Left ventricle myocardium inferior (tissue), 1 donor: Measurements from ENCODE around the gene DBP. TPM values are rescaled to one million over a fixed set of nuclear protein-coding genes. Genes with fewer than 3 reads are reported as not detected.
"Not testable (repeated sequence)": the region's sequence is repeated elsewhere in the genome, so short reads cannot be mapped to it uniquely, and the experiment has no call there.

Experiments
- DNase-seq: peaks from one replicate; pipeline ENCODE4 v3.0.0-alpha.2; 2020
- H3K27ac ChIP-seq: fragments of 200-600 bp; replicated peaks from 2 replicates; pipeline ENCODE4 v1.8.0; 2021
- H3K27me3 ChIP-seq: fragments of 200-600 bp; 2 replicates; pipeline ENCODE4 v1.8.0; 2021; ENCODE audit warnings: low read depth
- H3K36me3 ChIP-seq: fragments of 200-600 bp; 2 replicates; pipeline ENCODE4 v1.8.0; 2021
- H3K4me1 ChIP-seq: fragments of 200-600 bp; 2 replicates; pipeline ENCODE4 v1.8.0; 2021
- H3K4me3 ChIP-seq: fragments of 200-600 bp; 2 replicates; pipeline ENCODE4 v1.8.0; 2021; ENCODE audit warnings: mild to moderate bottlenecking, moderate library complexity
- H3K9me3 ChIP-seq: fragments of 200-600 bp; replicated peaks from 2 replicates; pipeline ENCODE4 v1.8.0; 2021
- CTCF ChIP-seq: fragments of 200-600 bp; IDR thresholded peaks from 2 replicates; pipeline ENCODE4 v1.8.0; 2021; ENCODE audit warnings: antibody characterized with exemption, mild to moderate bottlenecking, borderline replicate concordance
- intact Hi-C: fragments of 100-400 bp; cut with micrococcal nuclease; formaldehyde crosslinking; loops from one replicate; pipeline ENCODE4 v1.11.0; 2022
- total RNA-seq: library from RNA; stranded (reverse); fragmentation: NEBNext Ultra II Directional; extraction: Animal tissue kit (Norgen Biotek cat#: 25700); gene quantifications from one replicate; pipeline ENCODE4 v1.2.1, GENCODE V29; 2021
- donor health status: DM: no; HTN: yes; CAD: no; lungs with severe emphysema.

DBP gene
- total RNA-seq, 1 donor from 2014 or later: 7.9 TPM

- H3K36me3 ChIP-seq: peaks cover 12% of the 10 kb centered on the region
- peak; percentile 77 for DNase-seq
- TF ChIP-seq CTCF: no peak
- H3K27me3 ChIP-seq: no peaks in the 10 kb centered on the region
- peak overlapping the region; percentile 81 for H3K4me3 ChIP-seq
- H3K27ac ChIP-seq: peak overlapping the region; percentile 98
- intact Hi-C loops: no loop called here
- H3K4me1 ChIP-seq: peaks cover 75% of the 10 kb centered on the region
- H3K9me3 ChIP-seq: no peaks in the 10 kb centered on the region
Measured at GRCh38 chr19:48635263-48635965, 1.8 kb downstream of the DBP start.

GRCh38 chr19:48634424-48635262 lies 2.5 kb downstream of the DBP start:
- no peaks in the 10 kb centered on the region for H3K9me3 ChIP-seq
- peak overlapping the region; percentile 98 for H3K27ac ChIP-seq
- no peak for TF ChIP-seq CTCF
- intact Hi-C loops: no loop called here
- DNase-seq: peak; percentile 98
- peaks cover 83% of the 10 kb centered on the region for H3K4me1 ChIP-seq
- peaks cover 12% of the 10 kb centered on the region for H3K36me3 ChIP-seq
- H3K4me3 ChIP-seq: peak overlapping the region; percentile 81
- no peaks in the 10 kb centered on the region for H3K27me3 ChIP-seq

- Histone ChIP-seq H3K27ac (peak overlapping the region; percentile 98), H3K4me3 (peak overlapping the region; percentile 81), H3K9me3 (no peaks in the 10 kb centered on the region), H3K27me3 (no peaks in the 10 kb centered on the region), H3K36me3 (peaks cover 12% of the 10 kb centered on the region), H3K4me1 (peaks cover 85% of the 10 kb centered on the region)
- intact Hi-C loops: no loop called here
- DNase-seq: no peak
- no peak for TF ChIP-seq CTCF
Measured at GRCh38 chr19:48634036-48634342, 3.2 kb downstream of the DBP start.

GRCh38 chr19:48633148-48634035 lies 3.8 kb downstream of the DBP start:
- no peak for DNase-seq
- peak overlapping the region; percentile 98 for H3K27ac ChIP-seq
- TF ChIP-seq CTCF: no peak
- intact Hi-C loops: no loop called here
- H3K36me3 ChIP-seq: peaks cover 12% of the 10 kb centered on the region
- H3K4me3 ChIP-seq: peak overlapping the region; percentile 81
- no peaks in the 10 kb centered on the region for H3K9me3 ChIP-seq
- H3K4me1 ChIP-seq: peaks cover 79% of the 10 kb centered on the region
- no peaks in the 10 kb centered on the region for H3K27me3 ChIP-seq

- Histone ChIP-seq H3K4me3 (peak overlapping the region; percentile 81), H3K27me3 (no peaks in the 10 kb centered on the region), H3K36me3 (peaks cover 12% of the 10 kb centered on the region), H3K27ac (peak overlapping the region; percentile 98), H3K4me1 (peaks cover 78% of the 10 kb centered on the region), H3K9me3 (no peaks in the 10 kb centered on the region)
- no peak for TF ChIP-seq CTCF
- intact Hi-C loops: no loop called here
- no peak for DNase-seq
Measured at GRCh38 chr19:48632692-48633147, 4.5 kb downstream of the DBP start.

GRCh38 chr19:48632286-48632685 lies 4.9 kb downstream of the DBP start:
- intact Hi-C loops, H3K9me3 ChIP-seq, H3K27me3 ChIP-seq, H3K4me3 ChIP-seq, DNase-seq: not testable (repeated sequence)
- Histone ChIP-seq H3K4me1 (peaks cover 78% of the 10 kb centered on the region), H3K36me3 (peaks cover 12% of the 10 kb centered on the region), H3K27ac (peak overlapping the region; percentile 98)
